Nephron progenitor cell (in vitro differentiated cells): ENCODE measurements around the gene HERC5.
"Not testable (repeated sequence)": the region's sequence is repeated elsewhere in the genome, so short reads cannot be mapped to it uniquely, and the experiment has no call there.

Experiments used
- DNase-seq: peaks from one replicate; pipeline ENCODE4 v3.0.0; 2021
- H3K27ac Mint-ChIP-seq: 2 replicates; pipeline ENCODE4 v1.8.0; 2021; ENCODE audit warnings: mild to moderate bottlenecking, moderate library complexity, mixed read lengths
- H3K27me3 Mint-ChIP-seq: 2 replicates; pipeline ENCODE4 v1.8.0; 2021; ENCODE audit warnings: mild to moderate bottlenecking, low read depth, mixed read lengths; ENCODE audit not compliant: poor library complexity
- H3K36me3 Mint-ChIP-seq: 2 replicates; pipeline ENCODE4 v1.8.0; 2021; ENCODE audit warnings: low read depth, mixed read lengths
- H3K4me1 Mint-ChIP-seq: 2 replicates; pipeline ENCODE4 v1.8.0; 2021; ENCODE audit warnings: mixed read lengths
- H3K4me3 Mint-ChIP-seq: 2 replicates; pipeline ENCODE4 v1.8.0; 2021; ENCODE audit warnings: mild to moderate bottlenecking, moderate library complexity, mixed read lengths
- H3K9me3 Mint-ChIP-seq: 2 replicates; pipeline ENCODE4 v1.8.0; 2021; ENCODE audit warnings: mild to moderate bottlenecking, moderate library complexity, mixed read lengths
- CTCF ChIP-seq: fragments of 200-600 bp; sonication (generic); IDR thresholded peaks from 2 replicates; pipeline ENCODE4 v1.5.0; 2021; ENCODE audit warnings: antibody characterized with exemption

HERC5 gene

GRCh38 chr4:88443486-88443885 is 13.4 kb upstream of the HERC5 start:
- H3K27ac Mint-ChIP-seq, result no peak overlapping the region
- peaks cover 7% of the 10 kb centered on the region for H3K36me3 Mint-ChIP-seq
- H3K9me3 Mint-ChIP-seq, result peaks cover 14% of the 10 kb centered on the region
- TF ChIP-seq CTCF, result no peak
- no peak overlapping the region for H3K4me3 Mint-ChIP-seq
- H3K4me1 Mint-ChIP-seq, result no peaks in the 10 kb centered on the region
- H3K27me3 Mint-ChIP-seq, result peaks cover 3% of the 10 kb centered on the region
- DNase-seq, result no peak

GRCh38 chr4:88445252-88445651 is 11.7 kb upstream of the HERC5 start:
- no peak for DNase-seq
- Mint-ChIP-seq H3K4me1 (no peaks in the 10 kb centered on the region), H3K4me3 (no peak overlapping the region), H3K27ac (no peak overlapping the region), H3K9me3 (peaks cover 14% of the 10 kb centered on the region), H3K27me3 (peaks cover 3% of the 10 kb centered on the region), H3K36me3 (peaks cover 7% of the 10 kb centered on the region)
- TF ChIP-seq CTCF, result no peak

GRCh38 chr4:88446124-88446523 is 10.8 kb upstream of the HERC5 start:
- Mint-ChIP-seq H3K4me1 (no peaks in the 10 kb centered on the region), H3K4me3 (no peak overlapping the region), H3K27ac (no peak overlapping the region), H3K36me3 (peaks cover 7% of the 10 kb centered on the region), H3K9me3 (peaks cover 14% of the 10 kb centered on the region), H3K27me3 (peaks cover 3% of the 10 kb centered on the region)
- TF ChIP-seq CTCF, result no peak
- no peak for DNase-seq

- DNase-seq, result no peak
- Mint-ChIP-seq H3K4me1 (no peaks in the 10 kb centered on the region), H3K4me3 (no peak overlapping the region), H3K9me3 (peaks cover 10% of the 10 kb centered on the region), H3K36me3 (peaks cover 7% of the 10 kb centered on the region), H3K27me3 (peaks cover 3% of the 10 kb centered on the region), H3K27ac (no peak overlapping the region)
- TF ChIP-seq CTCF, result no peak
Measured at GRCh38 chr4:88447371-88448095, 9.4 kb upstream of the HERC5 start.

GRCh38 chr4:88448211-88448765 is 8.6 kb upstream of the HERC5 start:
- not testable (repeated sequence) for DNase-seq, H3K4me1 Mint-ChIP-seq, H3K27ac Mint-ChIP-seq, H3K27me3 Mint-ChIP-seq, H3K36me3 Mint-ChIP-seq, H3K9me3 Mint-ChIP-seq, H3K4me3 Mint-ChIP-seq

- Mint-ChIP-seq H3K27ac (no peak overlapping the region), H3K36me3 (peaks cover 5% of the 10 kb centered on the region), H3K9me3 (peaks cover 6% of the 10 kb centered on the region), H3K27me3 (peaks cover 3% of the 10 kb centered on the region), H3K4me3 (no peak overlapping the region), H3K4me1 (no peaks in the 10 kb centered on the region)
- no peak for TF ChIP-seq CTCF
- DNase-seq, result no peak
Measured at GRCh38 chr4:88448889-88449288, 8.0 kb upstream of the HERC5 start.
